Activated T-cell treated with anti-CD3 and anti-CD28 coated beads for 24 hours (primary cell): Measurements from ENCODE around the gene BDKRB2.

ENCODE experiments used
- DNase-seq: peaks from one replicate; pipeline ENCODE4 v3.0.0-alpha.2; 2020; ENCODE audit warnings: low read depth

BDKRB2 gene

GRCh38 chr14:96272777-96273473 is 68.3 kb downstream of the BDKRB2 start:
- no peak for DNase-seq

- DNase-seq: no peak
These were observed 69.0 kb downstream of the BDKRB2 start for GRCh38 chr14:96273629-96274028.

GRCh38 chr14:96274122-96274521 is 69.5 kb downstream of the BDKRB2 start:
- DNase-seq: no peak

- DNase-seq: no peak
These were observed 69.9 kb downstream of the BDKRB2 start for GRCh38 chr14:96274543-96274942.

- DNase-seq: peak; percentile 48
These were observed 70.8 kb downstream of the BDKRB2 start for GRCh38 chr14:96275177-96276112.

GRCh38 chr14:96277890-96278289 is 73.3 kb downstream of the BDKRB2 start:
- DNase-seq: no peak

- no peak for DNase-seq
These were observed 74.9 kb downstream of the BDKRB2 start for GRCh38 chr14:96279564-96279963.

- no peak for DNase-seq
These were observed 75.5 kb downstream of the BDKRB2 start for GRCh38 chr14:96280104-96280503.

GRCh38 chr14:96281486-96281885 is 76.8 kb downstream of the BDKRB2 start:
- DNase-seq: no peak

GRCh38 chr14:96284008-96284407 is 79.4 kb downstream of the BDKRB2 start:
- no peak for DNase-seq

GRCh38 chr14:96284430-96284829 is 79.8 kb downstream of the BDKRB2 start:
- no peak for DNase-seq

GRCh38 chr14:96285667-96286066 is 81.0 kb downstream of the BDKRB2 start:
- DNase-seq: no peak

GRCh38 chr14:96286251-96286650 is 81.6 kb downstream of the BDKRB2 start:
- no peak for DNase-seq

- no peak for DNase-seq
These were observed 83.2 kb downstream of the BDKRB2 start for GRCh38 chr14:96287856-96288255.
